GM20000 (cell line): ENCODE data around the gene DUSP28.
"Not testable (repeated sequence)": the region's sequence is repeated elsewhere in the genome, so short reads cannot be mapped to it uniquely, and the experiment has no call there.

ENCODE experiments used
- DNase-seq: peaks from one replicate; pipeline ENCODE4 v3.0.0; 2012; ENCODE audit warnings: low spot score
- TF ChIP-seq, protein P1 (sequence below): IDR thresholded peaks from 2 replicates; pipeline ENCODE4 v1.5.1; 2012; ENCODE audit warnings: mild to moderate bottlenecking, control low read depth; ENCODE audit errors: extremely low read depth, missing control alignments

Gene DUSP28

DNA sequence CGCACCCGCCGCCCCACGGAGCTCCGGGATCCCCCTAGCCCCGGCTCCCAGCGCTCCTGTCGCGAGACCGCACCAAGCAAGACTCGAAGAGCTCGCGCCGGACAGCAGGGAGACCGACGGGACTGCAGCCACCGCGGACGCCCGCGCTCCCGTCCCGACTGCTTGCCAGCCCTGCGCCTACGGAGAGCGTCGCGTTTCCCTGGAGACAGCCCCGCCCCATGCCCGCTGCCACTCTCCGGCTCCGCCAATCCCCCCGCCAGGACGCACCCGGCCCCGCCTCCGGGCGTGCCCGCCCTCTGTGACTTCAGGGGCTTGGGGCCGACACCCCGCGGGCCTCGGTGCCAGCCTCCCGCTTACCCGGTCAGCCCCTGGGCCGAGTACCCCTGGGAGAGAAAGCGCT is 2.3 kb upstream of the DUSP28 start, which contains the start of gene ANKMY1:
Gene ANKMY1, minus strand, starts transcription at position 181 of the 400 bp plus-strand sequence. CDS start 653 bp downstream, outside the sequence.
- DNase-seq = peak; percentile 92
- TF ChIP-seq, protein P1, sequence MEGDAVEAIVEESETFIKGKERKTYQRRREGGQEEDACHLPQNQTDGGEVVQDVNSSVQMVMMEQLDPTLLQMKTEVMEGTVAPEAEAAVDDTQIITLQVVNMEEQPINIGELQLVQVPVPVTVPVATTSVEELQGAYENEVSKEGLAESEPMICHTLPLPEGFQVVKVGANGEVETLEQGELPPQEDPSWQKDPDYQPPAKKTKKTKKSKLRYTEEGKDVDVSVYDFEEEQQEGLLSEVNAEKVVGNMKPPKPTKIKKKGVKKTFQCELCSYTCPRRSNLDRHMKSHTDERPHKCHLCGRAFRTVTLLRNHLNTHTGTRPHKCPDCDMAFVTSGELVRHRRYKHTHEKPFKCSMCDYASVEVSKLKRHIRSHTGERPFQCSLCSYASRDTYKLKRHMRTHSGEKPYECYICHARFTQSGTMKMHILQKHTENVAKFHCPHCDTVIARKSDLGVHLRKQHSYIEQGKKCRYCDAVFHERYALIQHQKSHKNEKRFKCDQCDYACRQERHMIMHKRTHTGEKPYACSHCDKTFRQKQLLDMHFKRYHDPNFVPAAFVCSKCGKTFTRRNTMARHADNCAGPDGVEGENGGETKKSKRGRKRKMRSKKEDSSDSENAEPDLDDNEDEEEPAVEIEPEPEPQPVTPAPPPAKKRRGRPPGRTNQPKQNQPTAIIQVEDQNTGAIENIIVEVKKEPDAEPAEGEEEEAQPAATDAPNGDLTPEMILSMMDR = no peak

DNA sequence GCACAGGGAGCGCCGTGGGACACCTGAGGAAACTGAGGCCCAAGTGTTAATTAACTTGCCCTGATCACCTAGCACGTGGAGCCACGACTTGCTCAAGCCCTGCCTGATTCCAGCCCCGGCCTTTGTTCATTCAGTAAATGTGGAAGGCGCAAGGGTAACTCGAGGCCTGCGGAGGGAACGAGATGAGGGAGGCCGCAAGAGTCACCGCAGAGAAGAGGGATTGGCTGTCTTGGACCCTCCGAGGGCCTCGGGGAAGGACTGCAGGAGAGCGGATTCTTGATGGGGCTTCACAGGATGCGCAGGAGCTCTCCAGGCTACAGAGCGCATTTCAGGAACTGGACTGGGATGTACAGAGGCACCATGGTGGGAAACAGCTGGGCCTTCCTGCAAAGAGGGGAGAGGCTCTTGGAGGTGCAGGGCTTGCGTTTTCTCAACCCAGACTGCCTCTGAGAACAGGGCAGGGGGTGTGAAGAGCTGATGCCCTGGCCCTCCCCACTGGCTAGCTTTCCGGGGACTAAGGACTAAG is 1.9 kb upstream of the DUSP28 start:
- TF ChIP-seq, protein P1 = no peak
- no peak for DNase-seq

DNA sequence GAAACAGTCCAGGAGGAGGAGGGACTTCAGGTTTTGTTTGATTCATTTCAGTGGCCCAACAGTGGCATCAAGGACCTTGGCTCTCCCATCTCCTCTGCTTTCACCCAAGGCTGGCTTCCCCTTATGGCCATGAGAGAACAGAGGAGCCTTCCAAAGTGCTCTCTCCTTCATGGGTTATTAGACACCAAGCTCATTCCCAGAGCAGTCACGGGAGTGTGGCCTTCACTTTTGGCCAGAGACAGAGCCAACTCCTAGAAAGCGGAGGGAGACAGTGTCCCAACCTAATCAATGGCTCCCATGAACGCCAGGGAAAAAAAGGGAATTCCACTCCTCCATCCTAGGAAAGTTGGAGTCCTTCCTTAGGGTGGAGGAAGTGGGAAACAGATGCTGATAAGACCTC is 871 bp upstream of the DUSP28 start:
- TF ChIP-seq, protein P1 = no peak

DNA sequence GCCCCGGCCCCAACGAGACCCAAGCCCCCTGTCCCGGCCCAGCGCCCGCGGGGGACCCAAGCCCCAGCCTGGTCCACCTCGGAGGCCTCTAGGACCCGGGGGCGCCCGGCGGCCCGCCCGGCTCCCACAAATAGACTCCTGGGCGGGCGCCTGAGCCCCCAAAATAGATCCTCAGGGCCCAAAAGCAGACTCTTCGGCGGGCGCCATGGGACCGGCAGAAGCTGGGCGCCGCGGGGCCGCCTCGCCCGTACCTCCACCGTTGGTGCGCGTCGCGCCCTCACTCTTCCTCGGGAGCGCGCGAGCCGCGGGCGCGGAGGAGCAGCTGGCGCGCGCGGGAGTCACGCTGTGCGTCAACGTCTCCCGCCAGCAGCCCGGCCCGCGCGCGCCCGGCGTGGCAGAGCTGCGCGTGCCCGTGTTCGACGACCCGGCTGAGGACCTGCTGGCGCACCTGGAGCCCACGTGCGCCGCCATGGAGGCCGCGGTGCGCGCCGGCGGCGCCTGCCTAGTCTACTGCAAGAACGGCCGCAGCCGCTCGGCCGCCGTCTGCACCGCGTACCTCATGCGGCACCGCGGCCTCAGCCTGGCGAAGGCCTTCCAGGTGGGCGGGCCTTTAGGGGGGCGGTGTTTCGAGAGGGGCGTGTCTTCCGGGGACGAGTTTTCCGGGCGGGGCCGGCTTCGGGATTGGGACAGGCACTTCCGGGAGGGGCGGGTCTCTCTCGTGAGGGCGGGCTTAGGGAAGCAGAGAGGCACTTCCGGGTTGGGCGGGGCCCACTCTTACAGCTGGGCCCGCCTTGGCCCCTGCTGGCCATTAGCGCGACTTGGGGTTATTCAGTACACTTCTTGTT is 545 bp downstream of the DUSP28 start:
- peak; percentile 98 for DNase-seq

More for the DNA sequence above, 871 bp upstream of the DUSP28 start:
- DNase-seq = no peak

DNA sequence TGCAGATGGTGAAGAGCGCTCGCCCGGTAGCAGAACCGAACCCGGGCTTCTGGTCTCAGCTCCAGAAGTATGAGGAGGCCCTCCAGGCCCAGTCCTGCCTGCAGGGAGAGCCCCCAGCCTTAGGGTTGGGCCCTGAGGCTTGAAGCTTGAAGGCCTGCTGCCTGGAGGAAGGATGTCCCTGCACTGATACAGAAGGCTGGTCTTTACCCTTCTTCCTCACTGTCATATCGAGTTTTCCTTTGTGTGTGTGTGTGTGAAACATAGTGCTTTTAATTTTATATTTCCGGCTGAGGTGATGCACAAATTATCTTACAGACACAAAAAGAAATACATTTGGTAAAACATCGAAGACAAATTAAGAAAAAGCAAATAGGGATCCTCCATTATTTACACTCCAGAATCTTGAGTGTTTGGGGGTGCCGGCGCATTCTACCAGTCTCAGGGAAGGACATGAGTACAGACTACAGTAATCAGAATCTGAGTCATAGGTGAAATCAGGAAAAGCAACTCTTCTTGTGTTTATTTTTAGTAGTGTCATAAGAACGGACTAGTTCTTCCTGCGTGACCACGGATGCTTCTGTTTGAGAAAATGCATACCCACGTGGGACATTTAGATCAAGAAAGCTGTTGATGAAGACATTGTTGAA is 1.3 kb downstream of the DUSP28 start:
- no peak for DNase-seq
- TF ChIP-seq, protein P1 = no peak

More for the DNA sequence above, 545 bp downstream of the DUSP28 start:
- TF ChIP-seq, protein P1 = no peak

DNA sequence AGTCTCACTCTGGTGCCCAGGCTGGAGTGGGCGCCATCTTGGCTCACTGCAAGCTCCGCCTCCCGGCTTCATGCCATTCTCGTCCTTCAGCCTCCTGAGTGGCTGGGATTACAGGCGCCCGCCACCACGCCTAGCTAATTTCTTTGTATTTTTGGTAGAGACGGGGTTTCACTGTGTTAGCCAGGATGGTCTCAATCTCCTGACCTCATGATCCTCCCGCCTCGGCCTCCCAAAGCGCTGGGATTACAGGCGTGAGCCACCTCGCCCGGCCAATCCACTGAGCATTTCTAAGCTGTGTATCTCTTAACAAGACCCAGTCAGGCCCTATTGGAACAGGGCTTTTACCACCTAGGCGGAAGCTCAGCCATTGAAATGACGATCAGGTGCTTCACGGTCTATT is 3.1 kb downstream of the DUSP28 start:
- not testable (repeated sequence) for DNase-seq

DNA sequence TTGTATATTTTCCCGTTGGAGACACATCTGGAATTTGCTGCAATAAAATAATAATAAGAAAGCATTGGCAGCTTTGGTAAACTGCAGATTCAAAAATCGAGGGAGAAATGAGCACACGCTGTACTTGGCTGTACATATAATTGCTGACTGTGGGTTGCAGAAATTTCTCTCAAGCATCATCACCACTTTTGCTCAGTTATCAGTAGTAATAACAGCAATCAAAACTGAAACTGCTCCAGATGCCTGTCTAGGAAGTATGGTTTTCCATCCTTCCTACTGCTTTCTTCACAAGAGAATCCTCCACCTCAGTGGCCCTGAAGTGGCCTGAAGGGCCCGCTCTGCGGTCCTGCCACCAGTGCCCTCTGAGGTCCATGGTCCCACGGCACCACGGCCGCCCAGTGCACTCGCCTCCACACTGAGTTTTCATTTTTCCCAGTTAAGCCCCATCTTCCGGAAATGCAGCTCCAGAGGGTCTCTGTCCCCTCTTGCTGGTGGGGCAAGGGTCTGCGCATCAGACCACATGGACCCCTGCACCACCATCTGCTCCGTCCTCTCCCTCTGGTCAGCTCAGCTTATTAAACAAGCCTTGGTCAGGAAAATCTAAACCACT is 3.9 kb downstream of the DUSP28 start:
- TF ChIP-seq, protein P1 = no peak
- DNase-seq = no peak
